Measurements from ENCODE around the gene ERGIC1.
"Not testable (repeated sequence)": the region's sequence is repeated elsewhere in the genome, so short reads cannot be mapped to it uniquely, and the experiment has no call there.

ERGIC1 gene

DNA sequence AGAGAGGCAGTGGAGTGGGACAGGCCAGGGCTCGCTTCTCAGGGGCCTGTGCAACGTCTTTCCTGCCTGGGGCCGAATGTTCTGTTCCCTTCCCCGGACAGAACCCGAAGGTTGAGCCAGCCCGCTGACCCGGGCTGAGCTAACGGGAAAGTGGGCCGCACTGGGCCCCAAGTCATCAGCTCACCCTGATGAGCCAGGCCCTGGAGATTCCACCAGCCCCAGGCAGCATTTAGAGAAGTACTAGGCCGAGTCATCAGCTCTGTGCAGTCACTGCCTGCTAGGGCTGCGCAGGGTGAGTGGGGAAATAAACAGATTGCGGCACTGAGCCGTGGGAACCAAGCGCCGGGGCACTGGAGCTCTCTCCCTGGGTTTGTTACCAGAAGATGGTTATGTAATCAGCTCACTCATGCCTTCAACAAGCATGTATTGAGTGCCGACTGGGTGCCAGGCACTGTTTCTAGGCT, 33.9 kb upstream of the ERGIC1 start:
- in situ Hi-C loops (cut with MboI; ENCODE audit: low sequenced_read_pairs): no loop called here

DNA sequence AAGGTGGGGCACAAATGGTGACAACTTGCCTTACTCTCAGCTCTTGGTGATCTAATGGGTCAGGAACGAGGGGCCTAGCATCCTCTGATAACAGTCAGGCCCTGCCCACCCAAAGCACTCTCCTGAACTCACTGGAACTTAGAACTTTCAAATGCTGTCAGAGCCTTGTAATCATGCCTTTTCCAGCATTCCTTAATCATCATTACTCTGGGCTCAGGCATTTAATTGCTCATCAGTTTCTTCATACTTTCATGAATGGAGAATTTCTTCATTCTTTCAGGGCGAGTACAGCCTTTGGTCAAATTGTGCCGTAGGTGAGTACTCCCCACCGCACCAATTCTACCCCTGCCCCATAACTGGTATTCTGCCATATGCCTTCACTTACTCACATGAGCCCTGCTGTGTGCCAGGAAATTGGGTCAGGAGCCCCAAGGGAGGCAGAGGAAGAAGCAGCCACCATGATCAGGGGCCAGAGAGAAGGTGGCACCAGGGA, 32.8 kb upstream of the ERGIC1 start:
- in situ Hi-C loops (cut with MboI; ENCODE audit: low sequenced_read_pairs): no loop called here

DNA sequence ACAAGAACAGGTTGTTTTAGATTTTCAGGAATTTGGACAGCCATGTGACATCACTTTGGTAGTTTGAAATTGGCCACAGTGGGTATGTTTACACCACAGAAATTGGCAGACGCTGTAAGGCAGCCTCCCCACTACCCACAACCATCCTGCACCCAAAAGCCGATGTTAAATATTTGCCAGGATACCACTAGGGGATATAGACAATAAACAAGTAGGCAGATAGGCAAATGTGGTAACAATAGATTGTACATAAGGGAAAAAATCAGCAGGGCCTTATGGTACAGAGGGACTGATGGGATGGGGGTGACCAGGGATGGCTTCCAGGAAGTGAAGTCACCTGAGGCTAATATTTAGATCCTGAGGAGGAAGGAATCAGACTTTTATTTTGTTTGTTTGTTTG, 31.9 kb upstream of the ERGIC1 start:
- in situ Hi-C loops (cut with MboI; ENCODE audit: low sequenced_read_pairs): no loop called here

DNA sequence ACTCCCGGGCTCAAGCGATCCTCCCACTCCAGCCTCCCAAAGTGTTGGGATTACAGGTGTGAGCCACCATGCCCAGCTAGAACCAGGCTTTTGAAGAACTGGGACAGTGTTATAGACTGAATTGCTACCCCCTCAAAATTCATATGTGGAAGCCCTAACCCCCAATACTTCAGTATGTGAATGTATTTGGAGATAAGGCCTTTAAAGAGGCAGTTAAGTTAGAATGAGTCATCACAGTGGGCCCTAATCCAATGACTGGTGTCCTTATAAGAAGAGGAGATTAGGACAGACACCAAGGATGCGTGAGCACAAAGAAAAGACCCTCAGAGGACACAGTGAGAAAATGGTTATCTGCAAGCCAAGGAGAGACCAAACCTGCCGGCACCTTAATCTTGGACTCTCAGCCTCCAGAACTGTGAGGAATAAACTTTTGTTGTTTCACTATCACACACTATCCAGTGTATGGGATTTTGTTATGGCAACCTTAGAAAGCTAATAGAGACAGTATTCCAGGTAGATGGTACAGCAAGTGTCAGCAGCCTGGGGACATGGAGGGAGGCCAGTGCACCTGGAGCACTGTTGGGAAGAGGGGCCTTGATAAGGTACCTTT, 31.4 kb upstream of the ERGIC1 start:
- in situ Hi-C loops (cut with MboI; ENCODE audit: low sequenced_read_pairs): no loop called here

DNA sequence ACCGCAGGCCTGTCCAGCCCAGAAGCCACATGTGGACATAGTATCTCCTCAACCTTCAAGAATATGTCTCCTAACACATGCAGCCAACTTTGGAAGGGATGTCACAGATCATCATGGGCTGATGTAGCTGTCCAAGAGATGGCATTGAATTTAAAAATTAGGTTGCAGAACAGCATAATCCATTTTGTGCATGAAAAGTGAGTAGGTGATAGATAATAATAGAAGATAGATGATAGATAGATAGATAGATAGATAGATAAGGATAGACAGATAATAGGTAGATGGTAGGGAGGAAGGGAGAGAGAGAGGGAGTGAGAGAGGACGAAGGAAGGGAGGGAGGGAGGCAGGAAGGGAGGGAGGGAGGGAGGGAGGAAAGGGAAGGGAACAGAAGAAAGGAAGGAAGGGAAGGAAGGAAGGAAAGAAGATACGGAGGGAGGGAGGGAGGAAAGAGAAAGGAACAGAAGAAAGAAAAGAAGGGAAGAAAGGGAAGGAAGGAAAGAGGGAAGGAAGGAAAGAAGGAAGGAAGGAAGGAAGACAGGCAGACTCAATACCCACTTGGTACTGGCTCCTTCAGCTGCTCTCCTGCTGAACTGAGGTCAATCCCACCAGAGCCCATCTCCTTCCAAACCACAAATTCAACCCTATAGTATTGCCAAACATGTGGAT, 28.9 kb upstream of the ERGIC1 start:
- in situ Hi-C loops (cut with MboI; ENCODE audit: low sequenced_read_pairs): no loop called here

DNA sequence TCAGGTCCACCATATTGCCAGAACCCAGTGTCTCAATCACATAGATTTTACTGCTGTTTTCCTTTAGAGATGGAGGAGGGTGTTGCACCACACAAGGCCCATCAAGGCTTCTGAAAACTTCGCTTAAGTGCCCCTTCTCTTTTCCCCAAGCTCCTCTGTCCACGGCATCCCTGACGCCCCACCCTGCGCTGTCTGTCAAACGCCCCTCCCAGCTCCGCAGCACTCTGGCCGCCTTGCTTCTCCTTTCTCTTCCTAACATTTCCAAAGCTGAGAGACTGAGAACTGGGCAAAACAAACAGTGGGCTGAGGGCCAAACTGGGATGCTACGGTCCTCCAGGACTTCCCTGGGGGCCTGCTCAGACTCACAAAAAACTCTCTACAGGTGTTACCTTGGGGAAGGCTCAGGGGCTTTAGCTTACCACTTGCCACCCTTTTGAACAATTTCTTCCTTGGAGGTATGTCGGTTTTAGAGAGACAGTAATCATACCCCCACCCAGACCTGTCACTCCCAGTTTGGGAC, 28.3 kb upstream of the ERGIC1 start:
- in situ Hi-C loops (cut with MboI; ENCODE audit: low sequenced_read_pairs): no loop called here

DNA sequence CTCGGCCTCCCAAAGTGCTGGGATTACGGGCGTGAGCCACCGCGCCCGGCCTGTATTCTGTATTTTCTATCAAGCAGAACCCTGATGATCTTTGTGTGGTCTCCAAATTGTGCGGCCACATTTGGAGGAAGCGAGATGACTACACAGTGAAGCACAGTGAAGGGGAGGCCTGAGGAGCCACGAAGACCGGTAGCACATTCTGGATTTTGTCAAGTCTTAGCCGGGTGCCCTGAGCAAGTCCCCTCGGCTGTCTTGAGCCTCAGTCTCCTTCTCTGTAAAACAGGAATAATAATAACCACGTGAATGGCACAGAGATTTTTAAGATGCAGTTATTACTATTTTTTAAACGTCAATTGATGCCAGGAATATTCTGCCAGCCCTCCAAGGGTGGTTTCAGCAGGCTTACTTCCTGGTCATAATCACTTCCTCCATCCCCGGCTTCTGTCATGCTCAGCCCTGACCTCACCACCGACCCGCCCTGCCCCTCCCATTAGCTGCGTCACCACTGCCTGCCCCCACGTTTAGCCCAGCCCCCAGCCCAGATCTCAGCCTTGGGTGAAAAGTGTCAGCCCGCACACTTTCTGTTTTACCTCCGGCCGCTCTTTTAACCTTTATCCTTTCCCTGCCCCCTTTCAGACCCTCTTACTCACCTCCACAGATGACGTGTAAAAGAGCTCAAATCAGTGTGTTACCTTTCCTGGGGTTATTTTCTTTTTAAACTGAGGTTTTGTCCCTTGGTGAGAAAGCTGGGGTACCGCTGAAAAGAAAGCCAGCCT, 27.0 kb upstream of the ERGIC1 start:
- in situ Hi-C loops (cut with MboI; ENCODE audit: low sequenced_read_pairs): no loop called here

DNA sequence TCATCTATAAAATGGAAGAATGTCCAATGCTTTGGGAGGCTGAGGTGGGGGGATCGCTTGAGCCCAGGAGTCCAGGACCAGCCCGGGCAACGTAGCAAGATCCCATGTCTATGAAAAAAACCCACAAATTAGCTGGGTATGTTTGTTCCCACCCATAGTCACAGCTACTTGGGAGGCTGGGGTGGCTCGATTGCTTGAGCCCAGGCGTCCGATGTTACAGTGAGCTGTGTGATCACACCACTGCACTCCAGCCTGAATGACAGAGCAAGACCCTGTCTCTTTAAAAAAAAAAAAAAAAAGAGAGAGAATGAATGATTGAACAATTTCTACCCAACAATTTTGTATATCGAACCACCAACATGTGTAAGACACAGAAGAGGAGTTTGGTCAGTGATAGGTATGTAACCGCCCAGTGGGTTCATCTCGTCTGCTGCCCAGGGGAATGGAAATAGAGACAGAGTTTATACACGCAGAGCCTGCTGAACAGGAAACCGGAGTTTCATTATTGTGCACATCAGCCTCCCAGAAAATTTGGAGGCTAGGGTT, 26.2 kb upstream of the ERGIC1 start:
- in situ Hi-C loops (cut with MboI; ENCODE audit: low sequenced_read_pairs): no loop called here

DNA sequence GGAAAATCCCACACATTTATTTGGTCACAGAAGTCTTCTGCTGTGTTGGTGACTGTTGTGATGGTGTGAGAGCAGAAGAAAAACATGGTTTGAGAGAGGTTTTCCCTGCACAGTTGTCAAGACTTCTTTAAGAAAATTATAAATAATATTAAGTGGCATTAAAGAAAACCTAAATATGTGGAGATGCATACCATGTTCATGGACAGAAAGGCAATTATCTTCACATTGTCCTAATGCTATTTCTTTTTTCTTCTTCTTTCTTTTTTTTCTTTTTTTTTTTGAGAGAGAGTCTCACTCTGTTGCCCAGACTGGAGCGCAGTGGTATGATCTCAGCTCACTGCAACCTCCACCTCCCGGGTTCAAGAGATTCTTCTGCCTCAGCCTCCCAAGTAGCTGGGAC, 24.3 kb upstream of the ERGIC1 start:
- in situ Hi-C loops (cut with MboI; ENCODE audit: low sequenced_read_pairs): no loop called here

DNA sequence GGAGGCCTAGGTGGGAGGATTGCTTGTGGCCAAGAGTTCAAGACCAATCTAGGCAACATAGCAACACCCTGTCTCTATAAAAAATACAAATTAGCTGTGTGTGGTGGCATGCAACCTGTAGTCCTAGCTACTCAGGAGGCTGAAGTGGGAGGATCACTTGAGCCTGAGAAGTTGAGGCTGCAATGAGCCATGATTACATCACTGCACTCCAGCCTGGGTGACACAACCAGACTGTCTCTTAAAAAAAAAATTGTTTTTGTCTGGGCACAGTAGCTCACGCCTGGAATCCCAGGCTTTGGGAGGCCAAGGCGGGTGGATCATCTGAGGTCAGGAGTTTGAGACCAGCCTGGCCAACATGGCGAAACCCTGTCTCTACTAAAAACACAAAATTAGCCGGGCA, 23.1 kb upstream of the ERGIC1 start:
- in situ Hi-C loops (cut with MboI; ENCODE audit: low sequenced_read_pairs): not testable (repeated sequence)

DNA sequence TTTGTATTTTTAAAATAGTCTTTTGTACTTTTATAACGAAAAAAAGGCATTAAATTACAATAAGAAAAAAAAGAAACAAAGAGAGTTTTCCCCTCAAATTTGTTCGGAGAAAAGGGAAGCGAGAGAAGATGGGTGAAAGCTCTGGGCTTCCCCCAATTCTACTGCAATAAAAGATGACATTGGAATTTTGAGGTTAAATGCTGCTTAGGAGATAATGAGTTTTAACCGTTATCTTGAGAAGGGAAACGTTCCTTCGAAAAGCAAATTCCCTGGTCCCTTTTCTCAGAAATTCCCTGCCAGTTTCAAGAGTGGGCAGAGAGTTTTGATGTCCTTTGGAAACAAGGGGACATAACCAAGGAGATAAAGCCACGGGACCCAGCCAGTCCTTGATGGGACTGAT, 18.4 kb upstream of the ERGIC1 start:
- in situ Hi-C loops (cut with MboI; ENCODE audit: low sequenced_read_pairs): no loop called here

DNA sequence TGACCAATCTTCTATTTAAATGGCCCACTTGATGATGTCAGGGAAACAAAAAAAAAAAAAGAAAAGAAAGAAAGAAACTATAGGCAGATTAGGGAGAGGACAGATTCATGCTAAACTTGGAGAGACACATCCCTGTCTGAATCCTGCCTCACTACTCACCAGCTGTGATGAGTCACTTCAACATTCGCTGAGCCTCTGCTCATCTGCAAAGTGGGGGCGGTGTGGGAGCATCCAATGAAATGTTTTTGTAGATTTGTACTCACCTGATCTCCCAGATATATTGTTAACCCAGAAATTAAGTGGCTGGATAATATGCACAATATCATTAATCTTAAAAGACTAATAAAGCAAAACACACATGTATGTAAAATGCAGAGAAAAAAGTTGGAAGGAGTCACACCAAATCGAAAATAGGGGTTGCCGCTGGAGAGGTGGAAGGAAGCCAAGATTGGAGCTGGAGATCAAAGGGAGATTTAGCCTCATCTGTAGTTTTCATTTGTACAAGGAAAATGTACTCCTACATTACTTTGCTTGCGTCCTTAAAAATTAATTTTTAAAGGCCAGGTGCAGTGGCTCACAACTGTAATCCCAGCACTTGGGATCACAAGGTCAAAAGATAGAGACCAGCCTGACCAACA, 17.0 kb upstream of the ERGIC1 start:
- in situ Hi-C loops (cut with MboI; ENCODE audit: low sequenced_read_pairs): no loop called here

DNA sequence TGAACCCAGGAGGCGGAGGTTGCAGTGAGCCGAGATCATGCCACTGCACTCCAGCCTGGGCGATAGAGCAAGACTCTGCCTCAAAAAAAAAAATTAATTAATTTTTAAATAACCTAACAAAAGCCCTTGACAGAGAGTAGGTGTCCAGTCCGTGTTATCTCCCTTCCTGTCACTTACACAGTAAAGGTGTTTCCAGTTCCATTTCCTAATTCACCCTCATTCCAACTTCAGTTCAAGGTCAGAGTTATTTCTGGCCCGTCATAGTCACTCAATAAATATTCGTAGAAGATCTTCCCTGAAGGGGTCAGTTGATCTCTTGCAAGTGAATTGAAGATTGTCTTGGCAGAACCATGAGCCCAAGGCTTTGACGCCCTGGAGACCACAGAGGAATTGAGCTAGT, 16.4 kb upstream of the ERGIC1 start:
- in situ Hi-C loops (cut with MboI; ENCODE audit: low sequenced_read_pairs): no loop called here

DNA sequence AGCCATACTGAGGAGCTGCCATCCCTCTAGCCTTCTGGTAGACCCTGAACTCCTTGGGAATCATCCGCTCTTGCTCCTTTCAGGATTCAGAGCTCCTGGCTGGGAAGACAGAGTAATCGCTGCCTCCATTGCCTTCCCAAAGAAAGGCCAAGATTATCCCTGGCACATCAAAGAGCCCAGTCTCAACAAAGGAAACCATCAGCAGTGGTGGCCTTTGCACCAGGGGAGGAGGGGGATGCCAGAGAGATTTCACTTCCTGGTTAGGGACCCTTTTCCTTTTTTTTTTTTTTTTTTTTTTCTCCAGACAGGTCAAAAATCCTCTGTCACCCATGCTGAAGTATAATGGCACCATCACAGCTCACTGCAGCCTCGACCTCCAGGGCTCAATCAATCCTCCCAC, 16.0 kb upstream of the ERGIC1 start:
- in situ Hi-C loops (cut with MboI; ENCODE audit: low sequenced_read_pairs): no loop called here

DNA sequence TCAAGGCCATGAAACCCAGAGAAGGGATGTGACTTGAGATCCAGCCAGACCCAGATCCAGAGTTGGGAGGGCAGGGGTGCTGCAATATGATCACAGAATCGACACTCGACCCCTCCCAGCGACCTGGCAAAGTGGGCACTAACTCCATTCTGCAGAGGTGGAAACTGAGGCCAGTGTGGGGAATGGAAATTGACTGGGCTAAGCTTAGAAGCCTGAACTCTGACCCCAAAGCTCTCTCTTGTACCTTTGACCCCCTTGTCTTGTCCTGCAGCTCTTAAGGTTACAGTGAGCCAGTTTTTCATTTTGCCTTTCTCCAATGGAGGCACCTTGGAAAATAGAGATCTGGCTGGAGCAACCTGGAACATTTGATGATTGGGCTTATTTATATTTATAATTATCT, 14.5 kb upstream of the ERGIC1 start:
- in situ Hi-C loops (cut with MboI; ENCODE audit: low sequenced_read_pairs): no loop called here

DNA sequence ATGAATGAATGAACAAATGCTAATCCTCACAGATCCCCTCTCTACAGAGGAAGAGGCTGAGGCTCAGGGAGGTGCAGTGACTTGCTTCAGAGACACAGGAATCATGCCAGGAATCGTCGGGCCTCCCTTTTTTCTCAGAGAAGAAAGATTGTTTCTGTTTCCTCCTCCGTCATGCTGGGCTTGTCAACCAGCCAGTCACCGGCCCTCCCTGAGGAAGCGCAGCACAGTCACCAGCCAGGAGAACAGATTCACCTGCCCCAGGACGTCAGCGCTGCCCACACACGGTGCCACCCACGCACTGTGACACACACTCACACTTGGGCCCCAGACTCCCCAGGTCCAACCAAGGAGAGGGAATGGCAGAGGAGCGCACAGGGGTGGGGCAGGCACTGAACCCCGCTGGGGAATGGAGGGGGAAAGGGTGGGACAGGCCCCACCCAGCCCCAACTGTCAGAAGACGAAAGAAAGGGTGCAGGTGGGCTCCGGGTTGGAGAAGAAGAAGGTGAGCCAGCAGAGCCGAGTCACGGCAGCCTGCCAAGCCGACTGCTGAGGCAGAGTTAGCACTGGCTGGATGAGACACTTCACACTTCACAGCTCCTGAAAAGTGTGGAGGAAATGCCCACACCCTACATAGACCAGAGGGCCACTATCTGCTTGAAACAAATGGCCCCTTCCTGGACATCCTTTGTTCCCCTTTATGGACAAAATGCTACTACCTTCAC, 13.8 kb upstream of the ERGIC1 start:
- in situ Hi-C loops (cut with MboI; ENCODE audit: low sequenced_read_pairs): no loop called here

DNA sequence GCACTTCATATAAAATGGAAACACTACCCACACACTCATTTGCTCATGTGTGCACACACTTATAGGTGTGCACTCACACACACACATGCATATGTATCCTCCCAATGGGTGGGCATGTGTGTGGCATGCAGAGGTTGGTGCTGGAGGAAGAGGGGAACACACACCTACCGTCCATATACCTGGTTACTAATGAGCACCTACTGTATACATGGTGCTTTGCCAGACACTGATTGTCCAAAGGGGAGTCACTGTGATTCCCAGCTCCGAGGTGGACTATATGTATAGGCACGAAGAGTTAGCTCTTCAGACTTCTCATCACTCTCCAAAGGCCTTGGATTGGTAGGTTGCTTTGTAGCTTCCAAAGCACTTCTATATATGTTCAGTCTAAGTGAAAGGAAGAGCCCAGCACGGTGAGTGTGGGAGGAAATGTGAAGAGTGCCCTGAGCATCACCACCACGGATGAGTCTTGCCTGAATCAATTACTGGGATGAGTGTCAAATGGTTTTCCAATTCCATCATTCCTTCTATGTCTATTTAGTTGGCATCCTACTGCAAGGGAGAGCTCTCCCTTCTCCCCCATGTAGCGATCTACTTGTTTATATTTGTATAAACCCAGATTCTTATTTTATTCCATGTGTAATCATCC, 12.6 kb upstream of the ERGIC1 start:
- in situ Hi-C loops (cut with MboI; ENCODE audit: low sequenced_read_pairs): no loop called here

DNA sequence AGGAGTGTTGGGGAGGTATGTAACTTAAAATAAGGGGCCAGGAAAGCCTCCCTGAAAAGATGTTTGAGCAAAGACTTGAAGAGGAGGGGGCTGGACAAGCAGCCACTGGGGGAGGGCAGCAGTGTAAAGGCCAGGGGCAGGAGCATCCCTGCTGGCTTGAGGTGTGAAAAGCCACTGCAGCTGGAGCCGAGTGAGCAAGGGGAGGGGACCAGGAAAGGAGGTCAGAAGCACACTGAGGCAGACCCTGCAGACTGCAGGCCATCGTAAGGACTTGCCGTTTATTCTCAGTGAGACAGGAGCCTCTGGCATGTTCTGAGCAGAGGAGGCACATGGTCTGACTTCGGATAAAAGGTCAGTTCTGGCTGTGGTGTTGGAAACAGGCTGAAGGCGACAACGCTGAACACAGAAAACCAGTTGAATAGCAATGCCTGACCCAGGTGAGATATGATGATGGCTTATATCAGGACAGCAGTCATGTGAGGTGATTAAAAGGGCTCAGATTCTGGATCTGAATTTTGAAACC, 10.2 kb upstream of the ERGIC1 start:
- in situ Hi-C loops (cut with MboI; ENCODE audit: low sequenced_read_pairs): no loop called here

DNA sequence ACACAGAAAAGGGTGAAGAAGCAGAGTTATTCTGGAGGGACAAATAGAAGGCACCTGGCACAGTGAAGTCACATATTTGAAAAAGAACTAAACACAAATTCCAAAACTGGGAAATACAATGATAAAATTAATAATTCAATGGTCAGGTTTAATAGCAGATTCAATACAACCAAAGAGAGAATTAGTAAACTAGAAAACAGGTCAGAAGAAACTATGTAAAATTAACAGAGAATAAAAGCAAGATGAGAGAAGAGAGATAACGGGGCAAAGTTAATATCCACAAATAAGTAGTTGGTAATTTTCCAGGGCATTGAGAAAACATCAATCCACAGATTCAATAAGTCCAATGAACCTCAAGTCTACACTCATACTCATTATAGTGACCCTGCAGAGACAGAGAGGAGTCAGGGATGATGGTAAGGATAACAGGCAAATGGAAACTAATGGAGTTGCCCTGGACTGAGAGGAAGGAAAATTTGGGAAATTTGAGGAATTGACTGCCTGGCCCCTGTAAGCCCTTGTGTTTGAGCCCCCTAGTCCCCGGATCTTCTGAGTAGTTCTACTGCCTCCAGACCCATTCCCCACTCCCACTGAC, 8.3 kb upstream of the ERGIC1 start:
- in situ Hi-C loops (cut with MboI; ENCODE audit: low sequenced_read_pairs): no loop called here
